ENCODE results near the gene HELZ.

GRCh38 chr17:67116045-67116575, 128.9 kb downstream of the HELZ start:
- TF ChIP-seq CTCF (IDR thresholded peaks at IDR 0.05) (no peak), EZH2 (IDR thresholded peaks at IDR 0.05; ENCODE audit: borderline replicate concordance, insufficient read depth, low read depth, low read length, poor library complexity, severe bottlenecking) (no peak)

Measured in B cell (primary cell).